ENCODE data around the gene EPHX1.

EPHX1 gene

DNA sequence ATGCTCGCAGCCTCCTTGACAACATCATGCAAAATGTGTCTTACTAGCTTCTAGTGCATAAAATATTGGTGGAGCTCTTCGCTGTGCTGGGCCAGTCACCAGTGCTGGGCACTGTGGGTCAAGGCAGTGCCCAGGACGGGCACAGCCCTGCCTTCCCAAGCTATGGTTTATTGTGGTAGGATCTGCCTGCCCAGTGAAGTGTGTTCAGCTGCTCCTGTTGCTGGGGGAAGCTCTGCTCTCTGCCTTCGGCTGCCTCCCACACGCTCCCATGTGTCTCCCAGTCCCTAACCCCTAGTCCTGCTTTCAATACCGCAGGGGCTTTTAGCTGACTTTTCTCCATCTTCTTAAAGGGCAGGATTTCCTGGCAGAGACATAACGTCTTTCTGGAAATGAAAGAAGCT, 15.7 kb downstream of the EPHX1 start:
- H4K8ac ChIP-seq (ENCODE audit: low read depth, low read length) = no peak overlapping the region
- no peak overlapping the region for H2BK5ac ChIP-seq (ENCODE audit: low read length)
- H4K5ac ChIP-seq (ENCODE audit: low read length) = no peak overlapping the region
- no peak overlapping the region for H2BK15ac ChIP-seq (replicated peaks; ENCODE audit: low read depth)
- H3K4me3 ChIP-seq (ENCODE audit: low read length) = no peak overlapping the region
- no peak overlapping the region for H3K23ac ChIP-seq (ENCODE audit: low read length)
- no peak overlapping the region for H3K4me2 ChIP-seq (ENCODE audit: low read length)
- H3K56ac ChIP-seq (ENCODE audit: low read length) = no peak overlapping the region
- DNase-seq = no peak
- H3K36me3 ChIP-seq (ENCODE audit: control insufficient read depth, insufficient read depth, low read length) = no peaks in the 10 kb centered on the region
- peaks cover 27% of the 10 kb centered on the region for H3K79me1 ChIP-seq (ENCODE audit: low read length)
- H3K9ac ChIP-seq (ENCODE audit: low read length) = no peak overlapping the region
- no peak overlapping the region for H2AK5ac ChIP-seq (ENCODE audit: low read length)
- peaks cover 20% of the 10 kb centered on the region for H3K79me2 ChIP-seq (ENCODE audit: control insufficient read depth, insufficient read depth, low read length)
- no peak overlapping the region for H3K18ac ChIP-seq (ENCODE audit: low read length)
- no peak overlapping the region for H3K4ac ChIP-seq (ENCODE audit: low read depth, low read length)
- no CpG with 5 or more reads among the region's 7 CpGs for WGBS (ENCODE audit: extremely low coverage, insufficient coverage, low lambda C conversion rate)
- no peaks in the 10 kb centered on the region for H3K27me3 ChIP-seq (ENCODE audit: insufficient read depth, low read length, poor library complexity)
- peaks cover 4% of the 10 kb centered on the region for H3K4me1 ChIP-seq (ENCODE audit: control insufficient read depth, low read depth, low read length)
- no peak overlapping the region for H3K27ac ChIP-seq (ENCODE audit: low read depth, low read length)
- no peak overlapping the region for H2BK120ac ChIP-seq (ENCODE audit: low read depth, low read length)

DNA sequence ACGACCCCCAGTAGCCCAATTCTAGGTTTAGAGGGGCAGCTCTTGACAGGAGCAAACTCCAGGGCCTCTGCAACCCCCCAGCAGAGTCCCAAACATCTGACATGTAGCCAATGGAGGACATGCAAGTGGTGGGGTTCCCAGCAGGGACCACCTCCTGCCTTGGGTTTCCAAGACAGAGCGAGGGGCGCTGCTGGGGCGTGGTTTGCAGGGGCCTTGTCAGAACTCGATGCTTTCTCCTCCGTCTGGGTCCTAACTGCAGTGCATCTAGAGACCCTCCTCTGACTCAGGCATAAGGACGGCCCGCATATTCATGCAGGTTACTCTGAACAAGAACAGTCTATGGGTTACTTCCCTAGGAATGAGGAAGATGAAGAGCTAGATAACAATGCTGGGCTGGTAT, 17.2 kb downstream of the EPHX1 start:
- H3K4me1 ChIP-seq (ENCODE audit: control insufficient read depth, low read depth, low read length) = peaks cover 4% of the 10 kb centered on the region
- no peak overlapping the region for H3K27ac ChIP-seq (ENCODE audit: low read depth, low read length)
- H2BK120ac ChIP-seq (ENCODE audit: low read depth, low read length) = no peak overlapping the region
- no peak overlapping the region for H4K5ac ChIP-seq (ENCODE audit: low read length)
- H3K79me1 ChIP-seq (ENCODE audit: low read length) = peaks cover 25% of the 10 kb centered on the region
- no peak overlapping the region for H3K4ac ChIP-seq (ENCODE audit: low read depth, low read length)
- no peak overlapping the region for H3K4me2 ChIP-seq (ENCODE audit: low read length)
- no peak overlapping the region for H3K4me3 ChIP-seq (ENCODE audit: low read length)
- H4K8ac ChIP-seq (ENCODE audit: low read depth, low read length) = no peak overlapping the region
- H3K79me2 ChIP-seq (ENCODE audit: control insufficient read depth, insufficient read depth, low read length) = peaks cover 20% of the 10 kb centered on the region
- no peak overlapping the region for H3K23ac ChIP-seq (ENCODE audit: low read length)
- no peak overlapping the region for H3K56ac ChIP-seq (ENCODE audit: low read length)
- H2AK5ac ChIP-seq (ENCODE audit: low read length) = no peak overlapping the region
- no peak overlapping the region for H3K18ac ChIP-seq (ENCODE audit: low read length)
- WGBS (ENCODE audit: extremely low coverage, insufficient coverage, low lambda C conversion rate) = no CpG with 5 or more reads among the region's 8 CpGs
- H3K27me3 ChIP-seq (ENCODE audit: insufficient read depth, low read length, poor library complexity) = no peaks in the 10 kb centered on the region
- peaks cover 3% of the 10 kb centered on the region for H3K36me3 ChIP-seq (ENCODE audit: control insufficient read depth, insufficient read depth, low read length)
- no peak overlapping the region for H3K9ac ChIP-seq (ENCODE audit: low read length)
- no peak for DNase-seq
- H2BK15ac ChIP-seq (replicated peaks; ENCODE audit: low read depth) = no peak overlapping the region
- no peak overlapping the region for H2BK5ac ChIP-seq (ENCODE audit: low read length)

DNA sequence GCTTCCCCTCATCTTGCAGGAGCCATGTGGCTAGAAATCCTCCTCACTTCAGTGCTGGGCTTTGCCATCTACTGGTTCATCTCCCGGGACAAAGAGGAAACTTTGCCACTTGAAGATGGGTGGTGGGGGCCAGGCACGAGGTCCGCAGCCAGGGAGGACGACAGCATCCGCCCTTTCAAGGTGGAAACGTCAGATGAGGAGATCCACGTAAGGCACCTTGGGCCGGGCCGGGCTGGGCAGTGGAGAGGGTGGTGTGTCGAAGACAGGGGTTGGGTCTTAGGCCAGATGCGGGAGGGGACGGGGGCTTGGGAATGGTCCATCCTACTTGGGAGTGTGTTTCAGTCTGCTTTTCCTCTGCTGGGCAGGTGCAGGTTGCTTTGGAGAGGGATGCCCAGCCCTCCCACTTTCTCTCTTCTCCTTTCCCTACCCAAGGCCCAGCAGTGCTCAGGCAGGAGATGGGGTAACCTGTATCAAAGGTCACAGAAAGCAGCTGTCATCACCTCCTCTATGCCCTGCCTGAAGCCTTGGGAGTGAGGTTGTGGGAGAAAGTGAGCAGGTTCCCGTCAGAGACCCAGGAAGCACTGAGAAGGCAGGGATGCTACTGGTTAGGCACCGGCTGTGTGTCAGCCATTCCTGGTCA, 18.9 kb downstream of the EPHX1 start:
- WGBS (ENCODE audit: extremely low coverage, insufficient coverage, low lambda C conversion rate) = no CpG with 5 or more reads among the region's 14 CpGs
- H2AK5ac ChIP-seq (ENCODE audit: low read length) = no peak overlapping the region

DNA sequence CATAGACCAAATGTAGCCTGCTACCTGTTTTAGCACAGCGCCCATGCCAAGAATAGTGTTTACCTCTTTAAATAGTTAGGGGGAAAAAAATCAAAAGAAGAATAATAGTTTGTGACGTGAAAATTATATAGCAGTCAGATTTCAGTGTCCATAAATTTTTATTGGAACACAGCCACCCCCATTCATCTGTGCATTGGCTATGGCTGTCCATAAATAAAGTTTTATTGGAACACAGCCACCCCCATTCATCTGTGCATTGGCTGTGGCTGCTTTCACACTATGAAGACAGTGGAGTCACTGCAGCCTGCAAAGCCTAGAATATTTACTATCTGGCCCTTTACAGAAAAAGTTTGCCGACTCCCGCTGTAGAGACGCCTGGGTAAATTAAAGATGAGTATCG, 20.9 kb downstream of the EPHX1 start:
- H4K5ac ChIP-seq (ENCODE audit: low read length) = no peak overlapping the region
- no peak overlapping the region for H4K8ac ChIP-seq (ENCODE audit: low read depth, low read length)
- H3K18ac ChIP-seq (ENCODE audit: low read length) = no peak overlapping the region
- no peak overlapping the region for H3K56ac ChIP-seq (ENCODE audit: low read length)
- no peaks in the 10 kb centered on the region for H3K27me3 ChIP-seq (ENCODE audit: insufficient read depth, low read length, poor library complexity)
- WGBS (ENCODE audit: extremely low coverage, insufficient coverage, low lambda C conversion rate) = no CpG with 5 or more reads among the region's 6 CpGs
- H2BK120ac ChIP-seq (ENCODE audit: low read depth, low read length) = no peak overlapping the region
- no peak overlapping the region for H3K9ac ChIP-seq (ENCODE audit: low read length)
- H3K27ac ChIP-seq (ENCODE audit: low read depth, low read length) = no peak overlapping the region
- H3K79me1 ChIP-seq (ENCODE audit: low read length) = peaks cover 5% of the 10 kb centered on the region
- DNase-seq = no peak
- no peak overlapping the region for H3K4me3 ChIP-seq (ENCODE audit: low read length)
- peaks cover 1% of the 10 kb centered on the region for H3K4me1 ChIP-seq (ENCODE audit: control insufficient read depth, low read depth, low read length)
- H2BK5ac ChIP-seq (ENCODE audit: low read length) = no peak overlapping the region
- H3K23ac ChIP-seq (ENCODE audit: low read length) = no peak overlapping the region
- peaks cover 6% of the 10 kb centered on the region for H3K79me2 ChIP-seq (ENCODE audit: control insufficient read depth, insufficient read depth, low read length)
- peaks cover 4% of the 10 kb centered on the region for H3K36me3 ChIP-seq (ENCODE audit: control insufficient read depth, insufficient read depth, low read length)
- no peak overlapping the region for H2AK5ac ChIP-seq (ENCODE audit: low read length)
- H2BK15ac ChIP-seq (replicated peaks; ENCODE audit: low read depth) = no peak overlapping the region
- H3K4ac ChIP-seq (ENCODE audit: low read depth, low read length) = no peak overlapping the region
- no peak overlapping the region for H3K4me2 ChIP-seq (ENCODE audit: low read length)

More for the DNA sequence above, 18.9 kb downstream of the EPHX1 start:
- H3K79me2 ChIP-seq (ENCODE audit: control insufficient read depth, insufficient read depth, low read length) = peaks cover 15% of the 10 kb centered on the region
- no peak overlapping the region for H2BK15ac ChIP-seq (replicated peaks; ENCODE audit: low read depth)
- H2BK120ac ChIP-seq (ENCODE audit: low read depth, low read length) = no peak overlapping the region
- H3K27me3 ChIP-seq (ENCODE audit: insufficient read depth, low read length, poor library complexity) = no peaks in the 10 kb centered on the region
- no peak overlapping the region for H3K27ac ChIP-seq (ENCODE audit: low read depth, low read length)
- H4K5ac ChIP-seq (ENCODE audit: low read length) = no peak overlapping the region
- DNase-seq = no peak
- H3K9ac ChIP-seq (ENCODE audit: low read length) = no peak overlapping the region
- H3K23ac ChIP-seq (ENCODE audit: low read length) = no peak overlapping the region
- H3K56ac ChIP-seq (ENCODE audit: low read length) = no peak overlapping the region
- H3K36me3 ChIP-seq (ENCODE audit: control insufficient read depth, insufficient read depth, low read length) = peaks cover 4% of the 10 kb centered on the region
- H3K79me1 ChIP-seq (ENCODE audit: low read length) = peaks cover 18% of the 10 kb centered on the region
- H3K4me2 ChIP-seq (ENCODE audit: low read length) = no peak overlapping the region
- H2BK5ac ChIP-seq (ENCODE audit: low read length) = no peak overlapping the region
- H4K8ac ChIP-seq (ENCODE audit: low read depth, low read length) = no peak overlapping the region
- no peak overlapping the region for H3K4me3 ChIP-seq (ENCODE audit: low read length)
- no peak overlapping the region for H3K18ac ChIP-seq (ENCODE audit: low read length)
- peaks cover 4% of the 10 kb centered on the region for H3K4me1 ChIP-seq (ENCODE audit: control insufficient read depth, low read depth, low read length)
- no peak overlapping the region for H3K4ac ChIP-seq (ENCODE audit: low read depth, low read length)

DNA sequence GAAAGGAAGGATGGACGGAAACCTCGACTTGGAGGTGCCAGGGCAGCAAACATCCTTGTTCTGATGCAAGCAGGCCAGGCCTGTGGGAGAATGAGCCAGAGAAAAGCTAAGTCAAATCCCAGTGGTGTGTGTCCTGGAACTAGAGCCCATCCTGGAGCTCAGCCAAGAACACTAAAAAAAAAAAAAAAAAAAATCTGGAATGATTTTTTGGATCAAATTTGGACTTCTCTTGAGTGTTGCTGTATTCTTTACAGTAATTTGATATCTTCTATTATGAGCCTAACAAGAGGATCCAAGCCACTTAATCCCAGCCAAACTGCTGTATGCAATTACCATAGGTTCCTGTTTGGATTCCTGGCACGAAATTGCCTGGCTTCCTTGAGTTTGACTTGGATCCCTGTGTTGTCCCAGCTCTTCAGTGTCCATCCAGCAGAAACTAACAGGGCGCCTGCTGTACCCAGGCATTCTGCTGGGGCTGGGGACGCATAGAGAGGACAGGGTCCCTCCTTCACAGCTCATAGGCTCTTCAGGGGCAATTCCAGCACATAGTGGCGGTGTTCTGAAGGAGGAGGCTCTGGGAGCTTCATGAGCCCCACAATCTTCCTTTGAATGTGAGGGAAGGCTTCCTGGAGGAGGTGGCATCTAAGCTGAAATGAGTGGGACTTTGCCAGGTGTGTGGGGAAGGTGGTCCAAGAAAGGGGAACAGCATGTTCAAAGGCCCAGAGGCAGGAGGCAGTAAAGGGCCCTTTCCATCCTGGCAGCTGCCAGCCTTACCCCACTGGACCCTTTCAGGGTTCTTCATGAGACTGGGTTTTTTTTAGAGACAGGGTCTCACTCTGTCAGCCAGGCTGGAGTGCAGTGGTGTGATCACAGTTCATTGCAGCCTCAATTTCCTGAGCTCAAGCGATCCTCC, 24.7 kb downstream of the EPHX1 start:
- no peaks in the 10 kb centered on the region for H3K79me2 ChIP-seq (ENCODE audit: control insufficient read depth, insufficient read depth, low read length)
- H3K27me3 ChIP-seq (ENCODE audit: insufficient read depth, low read length, poor library complexity) = no peaks in the 10 kb centered on the region
- no peaks in the 10 kb centered on the region for H3K79me1 ChIP-seq (ENCODE audit: low read length)
- DNase-seq = no peak
- H3K56ac ChIP-seq (ENCODE audit: low read length) = no peak overlapping the region
- H3K4me1 ChIP-seq (ENCODE audit: control insufficient read depth, low read depth, low read length) = no peaks in the 10 kb centered on the region
- H3K4me3 ChIP-seq (ENCODE audit: low read length) = no peak overlapping the region
- H4K5ac ChIP-seq (ENCODE audit: low read length) = no peak overlapping the region
- no peak overlapping the region for H3K18ac ChIP-seq (ENCODE audit: low read length)
- H3K36me3 ChIP-seq (ENCODE audit: control insufficient read depth, insufficient read depth, low read length) = peaks cover 9% of the 10 kb centered on the region
- H3K4me2 ChIP-seq (ENCODE audit: low read length) = no peak overlapping the region
- H3K9ac ChIP-seq (ENCODE audit: low read length) = no peak overlapping the region
- H2BK15ac ChIP-seq (replicated peaks; ENCODE audit: low read depth) = no peak overlapping the region
- no peak overlapping the region for H2BK5ac ChIP-seq (ENCODE audit: low read length)
- no peak overlapping the region for H2AK5ac ChIP-seq (ENCODE audit: low read length)
- no peak overlapping the region for H4K8ac ChIP-seq (ENCODE audit: low read depth, low read length)
- H2BK120ac ChIP-seq (ENCODE audit: low read depth, low read length) = no peak overlapping the region
- H3K23ac ChIP-seq (ENCODE audit: low read length) = no peak overlapping the region
- H3K4ac ChIP-seq (ENCODE audit: low read depth, low read length) = no peak overlapping the region
- no peak overlapping the region for H3K27ac ChIP-seq (ENCODE audit: low read depth, low read length)
- no CpG with 5 or more reads among the region's 7 CpGs for WGBS (ENCODE audit: extremely low coverage, insufficient coverage, low lambda C conversion rate)

All from mesendoderm (in vitro differentiated cells).